GM19455 (cell line): ENCODE data around the gene SLC44A1.

ENCODE experiments used
- ATAC-seq: cut with Tn5 transposase; IDR thresholded peaks from one replicate; pipeline ENCODE4 v1.9.1; 2021; ENCODE audit not compliant: unreplicated experiment

Gene SLC44A1

DNA sequence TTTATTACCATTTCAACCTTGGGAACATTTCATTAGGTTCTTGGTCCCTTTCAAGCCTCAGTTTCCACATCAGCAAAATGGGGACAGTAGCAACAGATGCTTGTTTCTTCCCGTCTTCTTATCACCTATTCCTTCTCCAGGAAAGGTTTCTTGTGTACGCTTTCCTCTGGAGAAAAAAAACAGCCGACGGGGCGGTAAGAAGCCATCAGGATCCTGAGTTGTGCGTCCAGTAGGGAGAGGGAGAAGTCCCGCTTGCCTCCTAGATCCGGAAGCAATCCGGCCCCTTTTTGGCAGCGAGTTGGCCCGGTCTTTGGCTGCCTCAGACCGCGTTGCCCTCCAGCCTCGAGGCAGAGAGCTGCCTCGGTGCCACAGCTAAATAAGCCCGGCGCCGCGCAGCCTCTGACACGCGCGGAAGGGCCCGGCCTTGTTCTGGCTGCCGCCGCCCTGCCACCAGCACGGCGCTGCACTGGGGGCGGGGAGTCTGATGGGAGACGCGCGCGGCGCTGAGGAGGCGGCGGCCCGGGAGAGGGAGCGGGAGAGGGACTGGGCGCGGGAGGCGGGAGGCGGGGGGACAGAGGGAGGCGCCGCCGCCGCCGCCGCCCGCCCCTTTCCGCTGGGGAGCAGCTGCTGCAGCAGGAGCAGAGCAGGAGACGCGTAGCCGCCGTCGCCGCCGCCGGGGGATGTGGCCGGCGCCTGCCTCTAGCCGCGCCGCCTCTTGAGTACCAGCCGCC, at the start of gene SLC44A1:
Gene SLC44A1, plus strand, starts transcription at position 649 of the 731 bp plus-strand sequence. CDS start 218 bp downstream, outside the sequence.
- ATAC-seq = peak; percentile 87

DNA sequence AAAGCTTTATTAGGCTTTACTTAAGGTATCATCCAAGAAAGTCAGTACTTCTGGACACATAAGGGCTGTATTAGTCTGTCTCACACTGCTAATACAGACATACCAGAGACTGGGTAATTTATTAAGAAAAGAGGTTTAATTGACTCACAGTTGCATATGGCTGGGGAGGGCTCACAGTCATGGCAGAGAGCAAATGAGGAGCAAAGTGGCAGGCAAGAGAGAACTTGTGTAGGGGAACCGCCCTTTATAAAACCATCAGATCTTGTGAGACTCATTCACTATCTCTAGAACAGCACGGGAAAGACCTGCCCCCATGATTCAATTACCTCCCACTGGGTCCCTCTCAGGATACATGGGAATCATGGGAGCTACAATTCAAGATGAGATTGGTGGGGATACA, 49.2 kb upstream of the SLC44A1 start:
- ATAC-seq = no peak

DNA sequence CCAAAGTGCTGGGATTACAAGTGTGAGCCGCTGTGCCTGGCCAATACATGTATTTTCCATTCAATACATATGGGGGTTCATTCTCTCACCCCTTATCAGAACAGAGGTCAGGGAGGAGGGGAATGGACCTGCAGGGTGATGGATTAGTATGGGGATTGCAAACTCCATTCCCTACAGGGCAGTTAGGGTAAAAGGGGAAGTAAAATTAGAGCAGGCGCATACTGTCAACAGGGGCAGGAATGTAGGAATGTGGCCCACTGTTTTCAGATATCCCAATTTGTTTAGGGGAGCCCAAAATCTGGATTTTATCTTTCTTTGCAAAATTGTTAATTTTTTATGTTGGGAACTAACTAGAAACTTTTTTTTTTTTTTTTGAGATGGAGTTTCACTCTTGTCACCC, 46.4 kb upstream of the SLC44A1 start:
- no peak for ATAC-seq

DNA sequence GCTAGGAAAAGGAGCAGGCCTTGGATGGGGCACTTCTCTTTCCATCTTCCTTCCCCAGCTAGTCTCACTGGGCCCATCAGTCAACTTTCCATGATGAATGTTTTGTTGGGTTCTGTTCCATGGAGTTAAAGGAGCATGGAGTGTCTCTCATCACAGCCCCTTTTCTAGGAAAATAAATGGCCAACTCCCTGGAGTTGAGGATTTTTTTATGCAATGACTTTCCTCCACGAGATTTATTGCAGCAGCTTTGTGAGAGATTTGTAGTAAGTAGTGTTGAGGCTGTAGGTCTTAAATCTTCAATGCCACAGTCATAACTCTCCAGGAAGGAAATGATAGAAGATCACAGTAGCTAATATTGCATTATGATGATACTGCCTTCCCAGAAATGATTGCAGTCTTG, 45.6 kb upstream of the SLC44A1 start:
- no peak for ATAC-seq

DNA sequence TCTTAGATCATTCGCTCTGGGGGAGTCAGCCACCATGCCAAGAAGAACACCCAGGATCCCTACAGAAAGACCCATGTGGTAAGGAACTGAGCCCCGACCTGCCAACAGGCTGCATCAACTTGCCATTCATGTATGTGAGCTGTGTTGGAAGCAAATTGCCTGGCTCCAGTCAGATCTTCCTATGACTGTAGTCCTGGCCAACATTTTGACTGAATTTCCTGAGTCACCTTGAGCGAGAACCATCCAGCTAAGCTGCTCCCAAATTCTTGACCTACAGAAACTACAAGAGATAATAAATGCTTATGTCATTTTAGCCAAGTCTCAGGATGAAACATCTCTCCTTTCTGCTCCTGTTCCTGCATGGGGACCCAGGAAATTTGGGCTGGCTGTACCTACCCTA, 40.0 kb upstream of the SLC44A1 start:
- no peak for ATAC-seq

DNA sequence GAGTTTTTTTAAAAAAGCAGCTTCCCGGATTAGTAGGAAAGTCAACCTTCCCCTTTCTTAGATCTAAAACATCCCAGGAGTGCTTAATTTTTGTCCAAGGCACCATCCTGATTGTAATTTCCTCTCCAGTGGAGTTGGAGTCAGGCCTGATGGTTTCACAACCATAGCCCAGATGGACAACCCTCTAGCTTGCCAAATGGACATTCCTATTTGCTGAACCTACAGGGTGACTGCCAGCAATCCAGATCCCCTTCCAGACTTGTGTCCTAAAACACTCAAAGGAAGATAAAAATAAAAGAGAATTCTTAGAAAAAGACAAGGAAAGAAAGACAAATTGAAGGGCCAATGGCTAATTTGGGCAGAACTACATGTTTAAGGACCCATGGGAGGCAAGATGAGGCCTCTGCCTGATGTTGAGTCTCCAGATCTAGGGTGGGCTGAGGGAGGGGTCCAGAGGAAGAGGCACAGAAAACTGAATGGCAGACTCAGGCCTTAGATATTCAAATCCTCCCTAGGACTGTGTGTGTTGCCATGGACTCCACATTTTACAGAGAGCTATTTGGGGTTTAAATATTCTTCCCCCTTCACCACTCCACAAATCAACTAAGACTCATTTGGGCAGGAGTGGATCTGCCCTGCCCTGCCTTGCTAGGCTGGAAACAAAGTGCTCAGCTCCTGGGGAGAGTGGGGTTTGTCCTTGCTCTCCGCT, 38.5 kb upstream of the SLC44A1 start:
- ATAC-seq = no peak

DNA sequence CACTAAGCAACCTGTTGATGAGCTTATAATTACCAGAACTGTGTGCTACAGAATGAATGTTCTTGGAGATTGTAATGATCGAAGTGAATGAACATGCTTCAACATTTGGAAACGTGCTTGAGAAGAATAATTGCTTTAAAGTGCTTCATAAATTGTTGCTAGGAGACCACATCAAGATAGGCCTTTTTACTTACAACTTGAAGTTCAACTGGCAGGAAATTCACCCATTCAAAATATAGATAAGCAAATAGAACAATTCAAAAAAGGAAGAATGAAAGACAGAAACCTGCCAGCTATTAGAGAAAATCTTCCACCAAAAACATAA, 38.0 kb upstream of the SLC44A1 start:
- ATAC-seq = no peak

DNA sequence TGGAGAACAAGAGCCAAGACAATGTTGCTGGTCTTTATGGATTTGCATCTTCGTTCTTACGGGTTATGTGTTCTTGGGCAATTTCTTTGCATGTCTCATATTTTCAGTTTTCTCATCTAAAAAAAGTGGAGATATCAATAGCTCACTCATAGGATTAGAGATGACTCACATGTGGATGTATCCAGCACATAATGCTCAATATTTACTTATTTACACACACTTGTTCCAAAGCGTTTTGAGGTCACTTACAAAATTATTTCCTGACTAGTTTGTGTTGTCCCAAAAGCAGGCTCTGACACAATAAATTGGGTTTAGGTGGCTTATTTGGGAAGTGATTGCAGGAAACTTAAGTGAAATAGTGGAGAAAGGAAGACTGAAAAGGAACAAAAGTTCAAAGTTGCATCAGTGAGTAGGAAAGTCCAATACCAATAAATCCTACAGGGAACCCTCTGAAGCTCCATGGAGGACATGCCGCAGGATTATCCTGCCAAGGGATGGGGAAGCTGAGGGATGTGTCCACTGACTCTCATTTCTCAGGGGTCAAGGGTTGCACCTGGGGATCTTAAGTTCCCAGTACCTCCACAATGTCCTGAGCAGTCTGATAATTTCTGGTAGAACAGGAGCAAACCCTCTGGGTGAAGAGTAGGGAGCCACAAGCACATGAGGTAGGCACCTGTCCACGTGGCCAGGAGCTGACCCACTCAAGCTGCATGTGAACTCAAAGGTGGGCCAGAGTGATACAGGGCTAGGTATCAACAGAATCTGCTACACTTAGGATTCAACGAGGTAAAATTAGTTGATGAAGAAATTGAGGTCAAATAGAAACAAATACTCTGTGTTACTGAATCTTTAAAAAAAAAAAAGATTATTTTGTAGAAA, 37.4 kb upstream of the SLC44A1 start:
- ATAC-seq = no peak

DNA sequence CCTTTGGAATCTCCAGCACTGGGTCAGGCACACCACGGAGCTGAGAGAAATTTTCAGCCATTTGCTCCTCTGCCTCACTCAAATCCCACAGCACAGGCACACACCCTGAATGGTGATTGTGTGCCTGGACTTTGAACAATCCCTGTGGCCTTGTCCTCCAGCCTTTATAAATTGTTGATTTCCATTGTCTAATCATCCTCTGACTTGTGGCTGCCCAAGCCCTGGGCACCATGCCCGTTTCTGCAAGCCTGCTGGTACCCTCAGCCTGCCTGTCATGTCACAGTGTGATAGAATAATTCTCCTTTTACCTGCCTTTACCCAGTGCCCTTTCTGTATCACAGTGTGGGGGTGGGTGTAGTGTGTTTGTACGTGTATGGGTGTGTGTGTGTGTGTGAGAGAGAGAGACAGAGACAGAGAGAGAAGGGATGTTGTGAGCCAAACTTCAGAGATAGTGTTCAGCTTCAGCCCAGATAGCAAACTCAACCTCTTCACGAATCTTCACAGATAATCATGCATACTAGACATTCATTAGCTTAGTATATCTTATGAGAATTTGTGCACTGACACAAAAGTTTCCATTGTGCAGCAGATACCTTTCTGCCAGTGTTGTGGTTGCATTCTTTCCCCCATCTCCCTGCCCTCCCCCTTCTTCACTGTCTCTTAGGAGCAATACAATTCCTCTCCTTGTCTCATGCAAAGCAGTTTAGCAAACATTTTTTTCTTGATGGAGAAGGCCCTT, 27.8 kb upstream of the SLC44A1 start:
- no peak for ATAC-seq

DNA sequence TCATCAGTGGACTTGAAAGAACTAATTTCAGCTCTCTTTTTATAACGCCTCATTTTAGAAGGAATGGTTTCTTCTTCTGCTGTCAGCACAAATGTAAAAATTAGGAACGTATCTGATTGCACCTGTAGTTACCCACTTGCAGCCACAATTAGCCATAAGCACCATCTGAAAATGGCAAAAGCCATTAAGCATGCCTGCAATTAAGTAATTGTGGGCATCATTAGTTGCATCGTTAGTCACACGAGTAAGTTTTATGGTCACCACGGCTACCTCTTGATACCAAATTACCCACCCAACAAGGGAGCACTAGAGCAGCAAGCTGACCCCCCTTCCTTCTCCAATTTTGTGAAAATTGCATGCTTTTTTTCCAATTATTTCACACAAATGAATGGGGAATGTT, 25.8 kb upstream of the SLC44A1 start:
- ATAC-seq = no peak

DNA sequence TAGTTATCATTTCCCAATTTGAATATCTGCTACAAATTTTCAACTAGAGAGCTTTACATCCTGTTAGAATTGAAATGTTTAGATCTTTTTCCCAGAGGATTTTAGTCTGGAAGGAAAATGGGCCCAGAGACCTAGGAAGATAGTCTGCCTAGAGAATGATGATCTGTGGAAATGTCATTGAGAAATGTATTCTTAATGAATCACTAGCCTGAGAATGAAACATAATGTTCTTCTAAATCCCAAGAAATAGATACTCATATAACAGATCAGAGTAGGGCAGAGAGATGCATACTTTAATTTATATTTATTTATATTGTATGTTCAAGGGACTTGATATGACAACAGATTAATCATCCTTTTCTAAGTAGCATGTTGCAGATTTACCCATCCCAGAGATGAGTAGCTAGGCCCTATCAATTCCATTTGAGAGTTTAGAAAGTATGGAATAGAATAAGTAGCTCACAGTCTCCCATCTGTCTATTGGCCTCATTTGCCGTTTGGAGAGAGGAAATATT, 25.1 kb upstream of the SLC44A1 start:
- no peak for ATAC-seq

DNA sequence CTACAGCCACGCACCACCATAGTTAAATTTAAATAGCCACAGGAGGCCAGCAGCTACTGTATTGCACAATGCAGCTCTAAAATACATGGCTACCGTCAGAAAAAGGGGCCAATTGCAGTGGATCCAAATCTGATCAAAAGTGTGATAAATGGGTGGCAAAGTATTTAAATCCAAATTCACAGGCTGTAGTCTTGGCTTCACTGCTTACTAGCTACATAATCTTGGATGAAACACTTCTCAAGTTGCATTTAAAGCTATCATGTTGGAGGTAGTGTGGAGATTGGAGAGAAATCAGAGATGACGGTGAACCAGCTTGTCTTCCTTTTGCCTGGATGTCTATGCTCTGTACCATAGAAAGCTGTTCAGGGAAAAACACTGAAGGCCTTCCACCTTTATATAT, 24.0 kb upstream of the SLC44A1 start:
- ATAC-seq = no peak

DNA sequence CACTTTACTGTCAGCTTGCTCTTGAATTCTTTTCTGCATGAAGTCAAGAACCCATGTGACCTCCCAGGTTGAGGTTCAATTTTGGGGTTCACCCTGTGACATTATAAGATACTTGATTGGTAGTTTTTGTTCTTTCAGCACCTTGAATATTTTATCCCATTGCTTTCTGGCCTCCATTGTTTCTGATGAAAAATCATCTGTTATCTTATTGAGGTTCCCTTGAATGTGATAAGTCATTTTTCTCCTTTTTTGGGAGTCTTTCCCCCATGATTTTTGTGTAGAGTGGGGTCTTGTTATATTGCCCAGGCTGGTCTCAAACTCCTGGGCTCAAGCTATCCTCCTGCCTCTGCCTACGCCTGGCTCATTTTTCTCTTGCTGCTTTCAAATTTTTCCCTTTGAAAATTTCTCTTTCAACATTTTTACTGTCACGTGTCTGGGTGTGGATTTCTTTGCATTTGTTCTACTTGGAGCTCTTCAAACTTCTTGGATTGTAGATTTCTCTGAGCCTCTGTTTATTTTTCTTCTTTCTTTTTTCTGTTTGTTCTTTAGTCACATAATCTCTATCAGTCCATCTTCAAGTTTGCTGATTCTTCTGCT, 20.8 kb upstream of the SLC44A1 start:
- no peak for ATAC-seq

DNA sequence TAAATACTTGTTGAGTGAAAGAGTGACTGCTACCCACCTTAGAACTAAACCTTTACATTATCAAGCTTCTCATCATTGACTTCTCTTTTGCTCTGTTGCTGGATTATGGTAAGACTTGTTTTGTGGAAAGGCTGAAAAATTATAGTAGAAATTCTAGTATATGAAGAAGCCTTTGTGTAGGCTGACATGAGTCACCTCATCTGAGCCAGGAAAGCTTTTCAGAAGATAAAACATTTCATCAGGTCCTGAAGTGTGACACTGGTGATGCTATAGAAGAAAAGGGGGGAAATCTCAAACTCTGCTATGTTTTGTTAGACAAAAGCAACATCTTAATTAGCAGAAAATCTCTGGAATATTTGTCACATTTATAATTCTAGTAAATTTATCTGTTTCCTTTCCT, 18.4 kb upstream of the SLC44A1 start:
- no peak for ATAC-seq

DNA sequence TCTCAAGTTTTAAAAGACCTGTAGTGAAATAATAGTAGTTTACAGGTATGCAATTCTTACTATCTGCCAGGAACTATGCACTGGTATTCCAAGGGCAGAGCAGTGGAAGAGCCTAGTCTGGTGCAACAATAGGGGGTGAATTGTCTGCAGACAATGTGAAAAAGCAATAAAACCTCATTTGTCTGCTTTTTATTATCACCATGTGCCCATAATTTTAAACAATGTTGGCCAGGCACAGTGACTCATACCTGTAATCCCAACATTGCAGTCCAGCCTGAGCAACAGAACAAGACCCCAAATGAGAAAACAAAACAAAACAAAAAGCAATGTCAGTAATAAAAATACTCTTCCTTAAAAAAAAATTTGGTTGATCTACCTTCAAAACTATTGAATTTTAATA, 12.2 kb upstream of the SLC44A1 start:
- no peak for ATAC-seq

DNA sequence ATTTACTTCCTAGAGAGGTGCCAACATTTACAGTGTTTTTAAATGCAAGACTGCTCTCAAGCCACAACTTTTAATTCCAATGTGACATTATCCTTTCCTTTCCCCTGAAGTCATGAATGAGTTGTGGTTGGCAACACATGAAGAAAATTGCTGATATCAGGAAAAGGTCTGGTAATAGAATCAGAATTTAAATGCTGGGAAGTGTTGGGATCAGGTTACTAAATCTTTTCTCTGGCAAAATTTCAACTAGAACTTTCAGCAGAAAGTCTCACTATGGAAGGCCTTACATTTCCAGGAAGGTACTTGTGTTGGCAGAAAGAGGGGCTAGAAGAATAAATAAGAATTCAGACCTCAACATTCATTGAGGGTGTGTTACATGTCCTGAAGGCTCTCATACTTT, 10.6 kb upstream of the SLC44A1 start:
- no peak for ATAC-seq

DNA sequence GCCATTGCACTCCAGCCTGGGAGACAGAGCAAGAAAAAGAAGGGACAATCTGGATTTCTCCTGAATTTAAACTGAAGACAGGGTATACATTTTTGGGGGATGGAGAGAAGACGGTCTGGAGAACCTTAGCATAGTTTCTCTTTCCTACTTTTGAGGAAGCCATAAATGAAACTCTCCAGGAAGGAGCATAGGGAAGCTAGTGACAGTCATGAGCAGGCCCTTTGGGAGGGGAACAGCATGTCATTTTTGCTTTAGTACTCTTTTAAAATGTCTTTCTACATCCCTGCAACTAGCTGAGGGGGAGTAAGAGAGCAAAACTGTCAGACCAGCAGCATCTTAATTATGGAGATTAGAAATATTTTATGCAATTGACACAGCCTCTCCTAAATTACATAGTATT, 8.2 kb upstream of the SLC44A1 start:
- ATAC-seq = no peak

DNA sequence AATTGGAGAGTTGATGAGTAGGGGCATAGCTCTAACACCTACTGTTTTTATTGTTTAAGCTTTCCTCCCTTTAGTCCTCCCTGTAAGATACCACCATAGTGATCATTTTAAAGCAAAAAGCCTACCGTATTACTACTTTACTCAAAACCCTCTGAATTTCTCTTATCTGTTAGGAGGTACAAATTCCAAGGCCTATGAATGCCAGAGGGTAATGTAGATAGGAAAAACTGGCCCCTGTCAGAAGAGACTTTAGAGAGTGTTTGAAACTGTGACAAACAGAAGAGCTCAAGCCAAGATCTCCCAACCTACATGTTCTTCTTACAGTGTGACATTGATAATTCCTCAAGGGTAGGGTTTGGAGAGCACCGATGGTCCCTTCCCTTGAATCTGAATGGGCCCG, 7.2 kb upstream of the SLC44A1 start:
- no peak for ATAC-seq

DNA sequence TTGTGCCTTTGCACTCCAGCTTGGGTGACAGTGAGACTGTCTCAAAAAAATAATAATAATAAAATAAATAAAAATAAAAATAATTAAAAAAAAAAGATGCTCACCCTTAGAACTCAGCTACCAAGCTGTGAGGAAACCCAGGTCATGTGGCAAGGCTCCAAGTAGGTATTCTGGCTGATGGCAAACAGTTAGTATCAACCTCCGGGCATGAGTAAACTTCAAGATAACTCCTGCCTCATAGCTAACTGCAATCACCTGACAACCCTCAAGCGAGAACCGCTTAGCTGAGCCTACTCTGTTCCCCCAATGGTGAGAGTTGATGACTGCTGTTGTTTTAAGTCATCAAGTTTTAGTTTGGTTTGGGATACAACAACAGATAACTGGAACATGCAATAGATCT, 6.1 kb upstream of the SLC44A1 start:
- ATAC-seq = no peak

DNA sequence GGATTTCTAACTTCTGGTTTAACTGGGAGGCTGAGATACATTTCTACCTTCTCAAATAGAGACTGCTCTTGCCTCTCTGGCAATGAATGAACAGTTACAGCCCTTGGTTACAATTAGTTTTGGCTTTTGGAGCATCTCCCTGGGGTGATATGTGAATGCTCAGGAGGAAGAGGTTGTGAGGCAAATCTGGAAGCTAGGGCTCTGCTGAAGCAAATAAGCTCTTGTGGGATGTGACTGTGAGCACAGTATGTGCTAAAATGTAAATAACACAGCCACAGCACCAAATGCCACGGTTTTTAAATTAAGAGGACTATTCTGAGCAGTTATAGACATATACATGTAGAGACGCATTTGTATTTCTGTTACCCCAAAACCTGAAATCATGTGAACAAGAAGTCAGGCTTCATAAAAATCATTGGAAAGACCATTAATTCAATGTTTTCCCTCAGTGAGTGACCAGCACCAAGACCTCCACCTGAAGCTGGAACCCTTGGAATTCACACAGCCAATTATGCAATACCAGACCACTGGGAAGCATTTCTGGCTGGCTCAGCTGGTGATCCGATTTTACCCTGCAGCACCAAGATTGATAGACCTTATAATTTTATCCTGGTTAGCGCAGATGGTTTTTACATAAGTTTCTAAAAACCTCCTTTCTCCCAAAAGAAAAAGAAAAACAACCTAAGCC, 3.0 kb upstream of the SLC44A1 start:
- no peak for ATAC-seq
